Kidney epithelial cell (primary cell): ENCODE results near the gene RGMA. TPM values are rescaled to one million over a fixed set of nuclear protein-coding genes. Genes with fewer than 3 reads are reported as not detected.

Experiments used
- DNase-seq: peaks from one replicate; pipeline ENCODE4 v3.0.0-alpha.2; 2010; ENCODE audit warnings: low read depth
- H3K27me3 ChIP-seq: 2 replicates; pipeline ENCODE4 v1.6.0; 2011; ENCODE audit warnings: low read length; ENCODE audit not compliant: control insufficient read depth, insufficient read depth
- H3K36me3 ChIP-seq: 2 replicates; pipeline ENCODE4 v1.5.1; 2011; ENCODE audit warnings: low read length; ENCODE audit not compliant: control insufficient read depth, insufficient read depth
- H3K4me3 ChIP-seq: 2 replicates; pipeline ENCODE4 v1.5.1; 2011; ENCODE audit warnings: low read depth, mild to moderate bottlenecking, control low read depth, low read length
- total RNA-seq: library from RNA; depleted of rRNA; stranded (reverse); fragments of >200 nt; gene quantifications from 2 replicates; pipeline ENCODE4 v1.2.3, GENCODE V29; 2015
- TF ChIP-seq, protein P1 (sequence below): IDR thresholded peaks from 2 replicates; pipeline ENCODE4 v1.5.1; 2011; ENCODE audit warnings: mild to moderate bottlenecking, moderate library complexity, low read length, control low read depth, inconsistent platforms; ENCODE audit not compliant: insufficient read depth, poor library complexity, severe bottlenecking

RGMA gene
- total RNA-seq, 1 donor from 2014 or later: 0.29 TPM

- Histone ChIP-seq H3K27me3 (peaks cover 17% of the 10 kb centered on the region), H3K4me3 (no peak overlapping the region), H3K36me3 (no peaks in the 10 kb centered on the region)
- DNase-seq: no peak
- TF ChIP-seq, protein P1, sequence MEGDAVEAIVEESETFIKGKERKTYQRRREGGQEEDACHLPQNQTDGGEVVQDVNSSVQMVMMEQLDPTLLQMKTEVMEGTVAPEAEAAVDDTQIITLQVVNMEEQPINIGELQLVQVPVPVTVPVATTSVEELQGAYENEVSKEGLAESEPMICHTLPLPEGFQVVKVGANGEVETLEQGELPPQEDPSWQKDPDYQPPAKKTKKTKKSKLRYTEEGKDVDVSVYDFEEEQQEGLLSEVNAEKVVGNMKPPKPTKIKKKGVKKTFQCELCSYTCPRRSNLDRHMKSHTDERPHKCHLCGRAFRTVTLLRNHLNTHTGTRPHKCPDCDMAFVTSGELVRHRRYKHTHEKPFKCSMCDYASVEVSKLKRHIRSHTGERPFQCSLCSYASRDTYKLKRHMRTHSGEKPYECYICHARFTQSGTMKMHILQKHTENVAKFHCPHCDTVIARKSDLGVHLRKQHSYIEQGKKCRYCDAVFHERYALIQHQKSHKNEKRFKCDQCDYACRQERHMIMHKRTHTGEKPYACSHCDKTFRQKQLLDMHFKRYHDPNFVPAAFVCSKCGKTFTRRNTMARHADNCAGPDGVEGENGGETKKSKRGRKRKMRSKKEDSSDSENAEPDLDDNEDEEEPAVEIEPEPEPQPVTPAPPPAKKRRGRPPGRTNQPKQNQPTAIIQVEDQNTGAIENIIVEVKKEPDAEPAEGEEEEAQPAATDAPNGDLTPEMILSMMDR: no peak
These were observed 28.4 kb downstream of the RGMA start for GRCh38 chr15:93060336-93061248.

DNA sequence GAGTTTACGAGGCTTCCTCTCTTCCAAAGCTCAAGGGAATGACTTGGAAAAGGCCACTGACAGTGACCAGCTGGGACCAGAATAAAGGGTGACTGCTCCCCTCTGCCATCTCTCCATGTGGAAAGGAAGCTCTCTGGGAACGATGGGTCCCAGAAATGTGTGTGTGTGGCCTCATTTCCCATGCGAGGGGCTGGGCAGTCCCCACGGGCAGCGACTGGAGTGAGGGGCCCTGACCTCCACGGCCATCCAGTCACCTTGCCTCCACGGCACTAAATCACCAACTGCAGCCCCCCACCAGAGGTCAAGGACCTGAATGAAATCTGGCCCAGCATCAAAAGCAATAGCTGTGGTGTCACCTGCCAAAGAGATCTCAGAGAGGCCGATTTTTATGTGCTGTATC, 29.6 kb downstream of the RGMA start:
- Histone ChIP-seq H3K36me3 (no peaks in the 10 kb centered on the region), H3K4me3 (no peak overlapping the region), H3K27me3 (peaks cover 17% of the 10 kb centered on the region)
- TF ChIP-seq, protein P1: no peak
- DNase-seq: no peak

- TF ChIP-seq, protein P1: no peak
- DNase-seq: no peak
- Histone ChIP-seq H3K27me3 (peaks cover 17% of the 10 kb centered on the region), H3K4me3 (no peak overlapping the region), H3K36me3 (no peaks in the 10 kb centered on the region)
These were observed 30.0 kb downstream of the RGMA start for GRCh38 chr15:93058904-93059427.

- Histone ChIP-seq H3K4me3 (no peak overlapping the region), H3K27me3 (peaks cover 12% of the 10 kb centered on the region), H3K36me3 (no peaks in the 10 kb centered on the region)
- no peak for DNase-seq
- TF ChIP-seq, protein P1: no peak
These were observed 30.9 kb downstream of the RGMA start for GRCh38 chr15:93058128-93058527.

DNA sequence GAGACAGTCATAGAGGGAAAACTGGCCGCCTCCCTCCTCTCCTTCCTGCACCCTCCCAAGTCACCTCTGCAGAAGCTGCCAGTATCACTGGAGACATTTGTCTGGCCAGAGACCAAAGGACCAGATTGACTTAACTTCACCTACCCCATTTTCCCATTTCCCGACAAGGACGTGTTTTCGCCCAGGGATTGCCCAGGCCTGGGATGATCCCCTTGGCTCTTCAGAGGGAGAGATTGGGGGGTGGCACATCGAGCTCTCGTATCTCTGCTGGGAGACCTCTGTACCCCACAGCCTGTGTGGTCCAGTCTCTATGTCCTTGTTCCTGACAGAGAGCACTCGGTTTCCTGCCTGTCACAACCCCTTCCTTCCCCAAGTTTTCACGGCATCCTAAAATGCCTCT, 31.4 kb downstream of the RGMA start:
- H3K36me3 ChIP-seq: no peaks in the 10 kb centered on the region
- no peak overlapping the region for H3K4me3 ChIP-seq
- H3K27me3 ChIP-seq: peaks cover 12% of the 10 kb centered on the region
- TF ChIP-seq, protein P1: no peak
- DNase-seq: no peak

GRCh38 chr15:93056836-93057235, 32.2 kb downstream of the RGMA start:
- H3K27me3 ChIP-seq: peaks cover 12% of the 10 kb centered on the region
- TF ChIP-seq, protein P1: no peak

More at GRCh38 chr15:93056836-93057235, 32.2 kb downstream of the RGMA start:
- Histone ChIP-seq H3K36me3 (no peaks in the 10 kb centered on the region), H3K4me3 (no peak overlapping the region)
- no peak for DNase-seq
